Liver (tissue), 9 donors: ENCODE results near the gene EIPR1. TPM values are rescaled to one million over a fixed set of nuclear protein-coding genes. Genes with fewer than 3 reads are reported as not detected.

Experiments used
- DNase-seq: peaks from one replicate; pipeline ENCODE4 v3.0.0-alpha.2; 2017; ENCODE audit warnings: low spot score
- H3K27ac ChIP-seq, 2 donors: one replicate each; pipeline ENCODE4 v1.7.0; 2013; ENCODE audit warnings: inconsistent platforms in 2 of 2, low read length in 2 of 2, control low read depth in 1 of 2, low read depth in 1 of 2, mild to moderate bottlenecking in 1 of 2
- H3K27me3 ChIP-seq, 4 donors: one replicate each; pipeline versions ENCODE4 v1.6.1 to v1.7.0; 2013; ENCODE audit warnings: low read length in 3 of 4, inconsistent platforms in 1 of 4, mild to moderate bottlenecking in 1 of 4, moderate library complexity in 1 of 4; ENCODE audit not compliant: control insufficient read depth in 4 of 4, insufficient read depth in 4 of 4
- H3K36me3 ChIP-seq, 4 donors: one replicate each; pipeline versions ENCODE4 v1.6.1 to v1.7.0; 2013; ENCODE audit warnings: low read length in 3 of 4, mild to moderate bottlenecking in 3 of 4, low read depth in 1 of 4, moderate library complexity in 1 of 4; ENCODE audit not compliant: control insufficient read depth in 4 of 4, insufficient read depth in 3 of 4
- H3K4me1 ChIP-seq, 4 donors: one replicate each; pipeline versions ENCODE4 v1.6.1 to v1.7.0; 2013; ENCODE audit warnings: low read length in 3 of 4, mild to moderate bottlenecking in 3 of 4, moderate library complexity in 1 of 4; ENCODE audit not compliant: control insufficient read depth in 4 of 4, insufficient read depth in 4 of 4
- H3K4me3 ChIP-seq, 3 donors: one replicate each; pipeline versions ENCODE4 v1.6.1 to v1.7.0; 2013; ENCODE audit warnings: low read length in 3 of 3, control low read depth in 1 of 3, low read depth in 1 of 3, mild to moderate bottlenecking in 1 of 3
- H3K9ac ChIP-seq, 2 donors: one replicate each; pipeline ENCODE4 v1.7.0; 2013; ENCODE audit warnings: low read length in 2 of 2, mild to moderate bottlenecking in 2 of 2, moderate library complexity in 2 of 2, control low read depth in 1 of 2, low read depth in 1 of 2
- H3K9me3 ChIP-seq, 4 donors: one replicate each; pipeline versions ENCODE4 v1.6.1 to v1.7.0; 2013; ENCODE audit warnings: low read length in 3 of 4; ENCODE audit not compliant: control insufficient read depth in 4 of 4
- CTCF ChIP-seq: fragments of 150-350 bp; IDR thresholded peaks from 2 replicates; pipeline ENCODE4 v1.5.1; 2017; ENCODE audit warnings: improper control_type of control experiment, low read depth, low read length; ENCODE audit not compliant: missing input control
- FOXA1 ChIP-seq: IDR thresholded peaks from 2 replicates; pipeline ENCODE4 v1.6.1; 2016; ENCODE audit warnings: antibody characterized with exemption
- FOXA2 ChIP-seq: IDR thresholded peaks from 2 replicates; pipeline ENCODE4 v1.6.1; 2016; ENCODE audit warnings: antibody characterized with exemption
- GABPA ChIP-seq, 2 donors: IDR thresholded peaks in 1 of 2; conservative IDR thresholded peaks in 1 of 2; 2 replicates each; pipeline ENCODE4 v1.6.1; 2016; ENCODE audit warnings: antibody characterized with exemption in 2 of 2, mild to moderate bottlenecking in 1 of 2, moderate library complexity in 1 of 2
- HNF4G ChIP-seq: IDR thresholded peaks from 2 replicates; pipeline ENCODE4 v1.6.1; 2016; ENCODE audit warnings: antibody characterized with exemption
- JUND ChIP-seq, 2 donors: IDR thresholded peaks; 2 replicates each; pipeline ENCODE4 v1.6.1; 2016; ENCODE audit warnings: antibody characterized with exemption in 2 of 2
- RAD21 ChIP-seq, 2 donors: IDR thresholded peaks; 2 replicates each; pipeline ENCODE4 v1.6.1; 2016; ENCODE audit warnings: antibody characterized with exemption in 2 of 2, mild to moderate bottlenecking in 2 of 2
- REST ChIP-seq: IDR thresholded peaks from 2 replicates; pipeline ENCODE4 v1.6.1; 2016; ENCODE audit warnings: antibody characterized with exemption, mild to moderate bottlenecking
- TAF1 ChIP-seq: conservative IDR thresholded peaks from 2 replicates; pipeline ENCODE4 v1.6.1; 2016; ENCODE audit warnings: antibody characterized with exemption, mild to moderate bottlenecking
- ZBTB33 ChIP-seq: IDR thresholded peaks from 2 replicates; pipeline ENCODE4 v1.6.1; 2016; ENCODE audit warnings: antibody characterized with exemption
- WGBS: extraction: QIAGEN DNeasy Blood & Tissue Kit; methylation state at CpG from one replicate; pipeline ENCODE4 v1.1.7; 2013; 5-methylcytosine and 5-hydroxymethylcytosine counted together
- polyA plus RNA-seq, 2 donors: library from polyadenylated mRNA; stranded (reverse) in 1 of 2; unstranded in 1 of 2; fragments of 200-250 nt in 1 of 2; fragments of >200 nt in 1 of 2; fragmentation: Nextera tagmentation in 1 of 2; extraction: Ambion mirVana in 1 of 2; gene quantifications; one replicate each; pipeline versions ENCODE4 v1.2.1 to v1.2.3, GENCODE V29; 2013 to 2015
- total RNA-seq, 2 donors: library from RNA; depleted of rRNA; stranded (reverse); fragments of >200 nt; gene quantifications; one replicate each; pipeline ENCODE4 v1.2.3, GENCODE V29; 2014
- donor health status: healthy.
- donor health status: healthy.
- donor health status: healthy.
- donor health status: healthy.
- donor health status: healthy.

EIPR1 gene
- total and polyA plus RNA-seq, 4 donors: 7.6 to 12.1 (median 11.4) TPM

GRCh38 chr2:3160751-3161330 lies 216.8 kb downstream of the EIPR1 start:
- no peak for DNase-seq
- Histone ChIP-seq H3K9ac (no peak overlapping the region), H3K4me1 (no peaks in the 10 kb centered on the region), H3K27me3 (no peaks in the 10 kb centered on the region), H3K27ac (no peak overlapping the region), H3K4me3 (no peak overlapping the region), H3K36me3 (peaks cover 0 to 2% (median 0%) of the 10 kb centered on the region in 4 donors), H3K9me3 (peaks cover 0 to 3% (median 0%) of the 10 kb centered on the region in 4 donors)
- 96% methylated on average over 6 of the region's 6 CpGs for WGBS
- no peak for TF ChIP-seq FOXA2
- TF ChIP-seq GABPA (IDR thresholded peaks at IDR 0.05 in 1 of 2, conservative IDR thresholded peaks at IDR 0.05 in 1 of 2): no peak
- TF ChIP-seq RAD21 (IDR thresholded peaks at IDR 0.05): no peak
- TF ChIP-seq HNF4G: no peak

- Histone ChIP-seq H3K36me3 (peaks cover 0 to 2% (median under 1%) of the 10 kb centered on the region in 4 donors), H3K27ac (no peak overlapping the region), H3K9ac (no peak overlapping the region), H3K4me1 (no peaks in the 10 kb centered on the region), H3K4me3 (no peak overlapping the region), H3K27me3 (no peaks in the 10 kb centered on the region), H3K9me3 (peaks cover 0 to 3% (median 0%) of the 10 kb centered on the region in 4 donors)
- WGBS: 89% methylated on average over 23 of the region's 23 CpGs
- DNase-seq: no peak
- TF ChIP-seq ZBTB33: no peak
- TF ChIP-seq FOXA2: no peak
- TF ChIP-seq TAF1: no peak
- no peak for TF ChIP-seq REST
- no peak for TF ChIP-seq JUND (IDR thresholded peaks at IDR 0.05)
- no peak for TF ChIP-seq FOXA1
- no peak for TF ChIP-seq CTCF
- no peak for TF ChIP-seq GABPA (IDR thresholded peaks at IDR 0.05 in 1 of 2, conservative IDR thresholded peaks at IDR 0.05 in 1 of 2)
Measured at GRCh38 chr2:3159782-3160545, 217.7 kb downstream of the EIPR1 start.
